HT1080 (cell line): Measurements from ENCODE around the gene NDE1. TPM values are rescaled to one million over a fixed set of nuclear protein-coding genes. Genes with fewer than 3 reads are reported as not detected.
"Not testable (repeated sequence)": the region's sequence is repeated elsewhere in the genome, so short reads cannot be mapped to it uniquely, and the experiment has no call there.

Experiments
- DNase-seq: peaks from one replicate; pipeline ENCODE4 v3.0.0-alpha.2; 2015; ENCODE audit warnings: low read depth
- polyA plus RNA-seq, 2 experiments: library from polyadenylated mRNA; depleted of rRNA; stranded (reverse); fragments of >200 nt; gene quantifications; 2 replicates each; pipeline ENCODE4 v1.2.3, GENCODE V29; 2015
- total RNA-seq: library from RNA; depleted of rRNA; stranded (reverse); fragments of >200 nt; shearing (Covaris generic); gene quantifications from 2 replicates; pipeline ENCODE4 v1.2.3, GENCODE V29; 2014; rRNA removed

NDE1 gene, protein sequence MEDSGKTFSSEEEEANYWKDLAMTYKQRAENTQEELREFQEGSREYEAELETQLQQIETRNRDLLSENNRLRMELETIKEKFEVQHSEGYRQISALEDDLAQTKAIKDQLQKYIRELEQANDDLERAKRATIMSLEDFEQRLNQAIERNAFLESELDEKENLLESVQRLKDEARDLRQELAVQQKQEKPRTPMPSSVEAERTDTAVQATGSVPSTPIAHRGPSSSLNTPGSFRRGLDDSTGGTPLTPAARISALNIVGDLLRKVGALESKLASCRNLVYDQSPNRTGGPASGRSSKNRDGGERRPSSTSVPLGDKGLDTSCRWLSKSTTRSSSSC
- 36.6 and 37.0 TPM in 2 replicates for total RNA-seq
- 68.9 and 69.3 TPM in 2 replicates for polyA plus RNA-seq (2015; cell fraction: cytosol; rRNA removed)
- polyA plus RNA-seq (2015; cell fraction: nucleus; rRNA removed) = 35.0 and 49.4 TPM in 2 replicates

DNA sequence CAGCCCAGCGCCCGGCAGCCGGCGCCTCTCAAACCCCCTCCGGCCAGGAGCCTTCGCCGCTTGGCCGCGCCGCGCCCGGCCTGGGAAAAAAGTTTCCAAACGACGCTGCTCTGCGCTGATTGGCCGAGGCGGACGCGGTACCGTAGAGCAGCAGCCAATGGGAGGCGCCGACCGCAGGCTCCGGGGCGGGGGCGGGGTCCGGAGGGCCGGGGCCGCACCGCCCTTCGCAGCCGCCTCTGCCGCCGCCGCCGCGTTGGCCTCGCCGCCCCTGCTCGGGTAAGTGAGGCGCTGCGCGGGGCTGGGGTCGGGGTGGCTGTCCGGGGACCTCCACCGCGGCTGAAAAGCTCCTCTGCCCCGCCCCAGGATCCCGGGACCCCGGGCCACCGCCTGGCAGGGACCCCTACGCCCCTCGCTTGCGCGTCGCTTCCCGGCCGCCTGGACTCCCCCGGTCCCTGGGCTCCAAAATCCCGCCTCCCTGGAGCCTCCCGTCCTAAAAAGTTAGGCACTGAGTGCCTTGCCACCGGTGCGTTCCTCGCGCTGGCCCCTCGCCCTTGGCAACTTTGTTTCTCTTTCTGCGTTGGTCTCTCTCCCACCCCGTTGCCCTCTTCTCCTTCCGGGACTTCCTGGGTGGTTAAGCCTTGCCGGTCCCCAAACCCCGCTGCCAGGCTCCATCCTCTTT is at the start of gene NDE1:
Gene NDE1 (plus strand): TSS at position 227 of the 679 bp plus-strand sequence. CDS start 14,534 bp downstream, outside the sequence.
- peak; percentile 87 for DNase-seq

DNA sequence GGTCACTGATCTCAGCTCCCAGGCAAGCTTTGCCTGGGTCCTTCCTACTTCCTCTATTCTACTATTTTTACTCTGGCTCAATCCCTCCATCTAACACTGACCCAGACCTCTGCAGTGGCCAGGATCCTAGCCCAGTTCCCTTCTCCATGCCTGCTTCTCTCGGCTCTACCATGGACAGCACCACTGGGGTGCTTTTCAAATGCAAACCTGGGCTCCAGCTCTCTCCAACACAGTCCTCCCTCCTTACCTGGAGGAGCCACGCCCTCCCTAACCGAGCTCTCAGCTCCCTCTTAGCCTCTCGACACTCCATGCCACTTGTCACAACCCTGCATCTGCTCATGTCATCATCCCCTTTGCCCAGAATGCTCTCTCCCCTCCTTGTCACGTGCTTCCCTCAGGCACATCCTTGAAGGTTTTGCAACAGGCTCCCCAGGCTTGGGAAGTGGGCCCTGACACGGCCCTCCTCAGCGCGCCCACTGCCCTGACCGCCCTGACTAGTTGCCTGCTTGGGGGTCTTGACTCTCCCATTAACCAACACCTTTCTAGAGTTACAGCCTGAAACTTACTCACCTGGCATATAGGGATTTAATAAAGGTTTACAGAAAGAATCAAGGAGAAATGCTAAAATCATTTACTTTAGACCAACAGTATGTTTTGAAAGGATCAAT is 48.7 kb upstream of the NDE1 start:
- no peak for DNase-seq

DNA sequence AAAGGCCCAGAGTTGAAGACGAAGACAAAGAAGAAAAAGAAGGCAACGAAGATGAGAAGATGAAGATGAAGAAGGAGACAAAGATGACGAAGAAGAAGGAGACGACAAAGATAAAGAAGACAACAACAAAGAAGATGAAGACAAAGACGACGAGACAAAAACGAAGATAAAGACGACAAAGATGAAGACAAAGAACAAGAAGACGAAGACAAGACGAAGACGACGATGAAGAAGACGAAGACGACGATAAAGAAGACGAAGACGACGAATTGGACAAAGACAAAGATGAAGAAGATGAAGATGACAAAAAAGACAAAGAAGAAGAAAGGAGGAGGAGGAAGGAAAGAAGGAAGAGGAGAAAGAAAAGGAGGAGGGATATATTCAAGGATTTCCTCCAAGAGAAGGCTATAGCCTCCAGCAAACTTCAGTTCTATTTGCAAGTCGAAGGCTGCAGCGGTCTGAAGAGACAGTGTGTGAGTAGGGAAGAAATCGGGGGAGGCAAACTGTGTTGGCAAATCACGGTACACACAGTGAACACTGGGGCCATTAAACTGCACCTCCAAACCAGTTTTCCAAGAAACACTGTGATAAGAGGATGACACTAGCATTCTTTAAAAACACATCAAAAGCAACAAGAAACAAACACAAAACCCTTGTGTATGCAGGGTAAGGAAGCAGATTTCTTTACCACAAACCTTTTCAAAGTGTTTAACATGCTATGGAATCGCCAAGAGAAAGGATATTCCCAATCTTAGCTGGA is 47.6 kb upstream of the NDE1 start:
- DNase-seq = no peak

DNA sequence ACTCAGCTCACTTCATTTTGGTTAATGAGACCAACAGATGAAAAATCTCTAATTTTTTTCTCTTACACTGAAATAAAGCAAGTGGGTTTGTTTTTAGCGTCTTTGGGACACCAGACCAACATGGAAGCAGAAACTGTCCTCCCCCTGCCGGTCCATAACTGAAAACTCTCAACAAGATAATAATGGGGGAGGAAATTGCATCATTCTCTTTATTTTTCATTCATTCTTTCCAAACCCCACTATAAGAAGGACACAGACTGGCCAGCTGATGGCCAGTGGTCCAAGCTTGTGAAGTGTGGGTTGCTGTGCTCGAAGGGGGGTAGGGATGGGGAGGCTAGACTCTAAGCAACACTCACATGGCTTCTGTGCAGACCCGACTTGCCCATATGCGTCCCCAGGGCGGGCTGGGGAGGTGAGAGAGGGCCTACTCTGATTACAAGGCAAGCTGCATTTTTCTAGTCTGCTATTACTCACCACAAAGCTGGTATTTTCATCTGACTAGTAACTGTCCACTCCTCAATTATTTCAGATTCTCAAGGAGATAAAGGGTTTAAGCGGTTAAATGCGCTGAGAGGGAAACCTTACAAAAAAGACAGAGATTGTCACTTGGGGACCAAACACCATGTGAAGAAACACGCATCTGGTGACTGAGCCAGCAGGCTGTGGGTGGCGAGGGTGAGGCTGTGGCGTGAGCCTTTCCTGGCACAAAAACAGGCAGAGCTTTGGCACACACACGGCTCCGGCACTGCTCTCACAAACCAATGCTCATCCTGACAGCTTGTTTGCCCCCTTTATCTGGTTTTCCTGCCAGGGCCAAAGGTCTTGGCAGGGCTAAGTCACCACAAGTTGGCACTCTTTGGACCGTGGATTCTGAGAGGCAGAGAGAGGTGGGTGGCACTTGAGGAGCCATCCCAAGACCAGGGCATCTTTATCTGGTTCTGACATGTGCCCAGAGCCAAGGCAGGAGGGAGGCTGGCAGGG is 45.3 kb upstream of the NDE1 start:
- DNase-seq = no peak

DNA sequence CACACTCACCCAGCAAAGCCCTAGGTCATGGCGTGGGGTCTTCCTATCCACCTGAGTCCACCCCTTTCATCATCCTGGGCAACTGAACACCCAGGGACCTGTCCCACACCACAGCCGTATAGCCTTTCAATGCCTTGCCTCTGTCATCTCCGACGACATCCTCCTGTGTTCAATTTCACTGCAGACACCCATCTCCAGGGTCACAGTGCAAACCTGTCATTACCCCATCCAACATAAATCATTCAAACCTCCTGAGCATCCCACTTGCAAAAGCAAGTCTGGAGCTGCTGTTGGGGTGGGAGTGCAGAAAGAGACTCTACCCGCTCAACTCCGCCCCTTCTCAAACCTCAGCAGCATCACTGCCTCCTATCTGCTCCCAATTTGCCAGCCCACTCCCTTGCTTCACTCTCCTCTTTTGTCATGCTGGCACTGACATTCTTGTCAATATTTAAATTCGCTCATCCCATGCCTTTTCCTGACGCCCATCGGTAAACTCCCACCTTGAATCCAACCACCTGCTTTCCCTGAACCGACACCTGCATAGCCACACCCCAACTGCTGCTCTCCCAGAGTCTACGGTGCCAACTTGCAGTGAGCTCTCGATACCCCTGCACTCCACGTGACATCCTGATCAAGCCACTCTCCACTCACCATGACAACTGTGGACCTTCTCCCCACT is 44.1 kb upstream of the NDE1 start:
- DNase-seq = no peak

DNA sequence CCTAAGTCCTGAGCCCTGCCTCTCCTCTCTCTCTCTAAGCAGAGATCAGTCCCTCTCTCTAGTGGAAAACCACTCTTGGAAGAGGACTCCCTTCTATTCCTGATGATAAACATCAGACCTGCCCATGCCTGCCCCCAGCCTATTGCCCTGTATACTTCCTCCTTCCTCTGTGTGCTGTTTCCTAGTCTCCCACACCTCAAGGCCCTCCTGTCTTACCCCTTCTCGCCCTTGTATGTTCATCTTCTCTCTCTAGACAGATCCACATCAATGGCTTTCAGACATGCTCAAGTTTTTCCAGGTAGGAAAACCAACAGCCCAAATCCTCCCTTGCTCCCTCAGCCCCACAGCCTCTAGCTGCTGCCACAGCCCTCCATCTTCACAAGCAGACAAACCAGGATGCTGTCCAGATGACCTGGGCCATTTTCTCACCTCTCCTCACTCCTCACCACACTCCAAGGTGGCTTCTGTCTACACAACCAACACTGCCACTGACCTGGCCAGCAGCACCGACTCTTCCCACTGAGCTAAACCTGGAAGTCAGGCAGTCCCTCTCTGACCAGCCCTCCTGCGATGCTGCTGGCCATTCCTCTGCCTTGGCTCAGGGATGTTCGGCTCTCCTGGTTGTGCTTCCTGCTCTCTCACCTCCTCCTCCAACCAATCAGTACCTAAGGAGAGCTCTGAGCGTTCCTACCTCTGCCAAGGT is 43.4 kb upstream of the NDE1 start:
- DNase-seq = no peak

DNA sequence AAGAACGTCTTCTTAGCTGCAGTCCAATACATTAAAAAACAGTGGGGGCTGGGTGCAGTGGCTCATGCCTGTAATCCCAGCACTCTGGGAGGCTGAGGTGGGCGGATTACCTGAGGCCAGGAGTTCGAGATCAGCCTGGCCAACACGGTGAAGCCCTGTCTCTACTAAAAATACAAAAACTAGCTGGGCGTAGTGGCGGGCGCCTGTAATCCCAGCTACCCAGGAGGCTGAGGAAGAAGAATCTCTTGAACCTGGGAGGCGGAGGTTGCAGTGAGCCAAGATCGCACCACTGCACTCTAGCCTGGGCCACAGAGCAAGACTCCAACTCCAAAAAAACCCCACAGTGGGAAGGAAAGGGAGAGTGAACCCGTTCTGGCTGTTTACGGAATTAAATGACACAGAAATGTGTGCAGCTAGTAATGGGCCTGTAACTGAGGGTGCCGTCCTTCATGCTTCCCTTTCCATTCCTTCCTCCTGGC is 42.8 kb upstream of the NDE1 start:
- DNase-seq = not testable (repeated sequence)

DNA sequence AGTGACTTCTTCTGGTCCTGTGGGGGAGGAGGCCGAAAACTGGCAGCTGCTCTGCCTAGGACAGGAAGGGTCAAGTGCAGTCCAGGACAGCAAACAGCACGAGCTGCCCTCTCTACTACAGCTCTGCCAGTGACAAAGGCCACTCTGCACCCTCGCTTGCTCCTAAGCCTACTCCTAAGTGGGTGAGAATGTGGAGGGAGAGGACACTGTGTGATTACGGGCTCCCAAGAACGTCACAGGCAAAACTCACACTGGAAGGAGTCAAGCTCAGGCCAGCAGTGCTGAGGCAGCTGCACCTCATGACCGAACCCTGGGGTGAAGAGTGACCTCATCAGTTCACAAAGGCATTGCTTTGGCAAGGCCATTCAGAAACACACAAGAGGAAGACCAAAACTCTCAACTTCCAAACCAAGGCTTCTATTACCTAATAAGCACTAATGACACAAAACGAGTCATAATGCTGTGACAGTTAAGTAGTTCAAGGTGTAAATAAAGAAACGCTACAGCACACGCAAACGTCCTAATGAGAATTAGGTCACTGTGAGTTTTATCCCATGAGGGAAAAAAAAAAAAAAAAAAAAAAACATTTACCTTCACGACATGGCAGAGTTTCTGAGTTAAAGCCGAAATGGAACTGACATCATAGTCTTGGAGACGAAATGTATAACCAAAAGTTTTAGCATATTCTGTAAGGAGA is 42.2 kb upstream of the NDE1 start:
- no peak for DNase-seq

DNA sequence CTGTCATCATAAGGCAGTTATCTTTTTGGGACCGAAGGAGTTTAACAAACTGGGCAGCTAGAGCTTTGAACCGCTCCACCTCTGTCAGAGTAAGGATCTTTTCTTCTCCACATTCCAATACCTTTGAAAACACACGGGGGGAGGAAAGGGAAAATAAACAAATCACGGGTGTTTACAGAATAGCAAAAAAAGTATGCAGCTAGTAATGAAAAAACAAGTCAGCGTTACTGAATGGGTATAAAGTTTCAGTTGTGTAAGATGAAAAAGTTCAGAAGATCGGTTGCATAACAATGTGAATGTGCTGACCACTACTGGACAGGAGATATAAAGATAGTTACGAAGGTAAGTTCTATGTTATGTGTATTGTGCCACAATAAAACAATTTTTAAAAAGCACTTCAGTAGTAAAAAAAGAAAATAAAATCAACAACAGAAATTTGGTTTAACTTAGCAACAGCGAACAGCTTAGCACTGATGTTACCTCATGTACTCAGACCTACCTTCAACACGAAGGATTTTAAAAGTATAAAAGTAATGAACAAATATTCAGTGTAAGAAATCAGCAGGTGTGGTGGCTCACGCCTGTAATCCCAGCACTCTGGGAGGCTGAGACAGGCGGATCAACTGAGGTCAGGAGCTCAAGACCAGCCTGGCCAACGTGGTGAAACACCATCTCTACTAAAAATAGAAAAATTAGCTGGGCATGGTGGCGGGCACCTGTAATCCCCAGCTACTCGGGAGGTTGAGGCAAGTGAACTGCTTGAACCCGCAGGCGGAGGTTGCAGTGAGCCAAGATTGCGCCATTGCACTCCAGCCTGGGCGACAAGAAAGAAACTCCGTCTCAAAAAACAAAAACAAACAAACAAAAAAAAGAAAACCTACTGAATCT is 41.4 kb upstream of the NDE1 start:
- DNase-seq = no peak

DNA sequence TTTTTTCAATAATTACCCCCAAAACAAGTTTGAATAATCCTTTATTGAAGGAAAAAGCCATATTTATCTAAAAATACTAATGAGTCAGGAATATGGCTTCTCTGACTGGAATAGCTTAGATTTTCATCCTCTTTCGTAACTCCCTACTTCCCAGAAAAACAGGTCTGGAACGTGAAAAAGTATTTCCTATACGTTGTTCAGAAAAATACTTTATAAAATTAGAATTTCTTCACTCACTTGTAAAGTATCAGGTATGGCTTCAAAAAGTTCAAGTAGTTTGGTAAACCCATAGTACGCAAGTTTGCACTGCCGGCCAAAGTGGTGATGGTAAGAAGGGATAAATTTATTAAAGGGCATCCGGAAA is 40.8 kb upstream of the NDE1 start:
- DNase-seq = no peak

DNA sequence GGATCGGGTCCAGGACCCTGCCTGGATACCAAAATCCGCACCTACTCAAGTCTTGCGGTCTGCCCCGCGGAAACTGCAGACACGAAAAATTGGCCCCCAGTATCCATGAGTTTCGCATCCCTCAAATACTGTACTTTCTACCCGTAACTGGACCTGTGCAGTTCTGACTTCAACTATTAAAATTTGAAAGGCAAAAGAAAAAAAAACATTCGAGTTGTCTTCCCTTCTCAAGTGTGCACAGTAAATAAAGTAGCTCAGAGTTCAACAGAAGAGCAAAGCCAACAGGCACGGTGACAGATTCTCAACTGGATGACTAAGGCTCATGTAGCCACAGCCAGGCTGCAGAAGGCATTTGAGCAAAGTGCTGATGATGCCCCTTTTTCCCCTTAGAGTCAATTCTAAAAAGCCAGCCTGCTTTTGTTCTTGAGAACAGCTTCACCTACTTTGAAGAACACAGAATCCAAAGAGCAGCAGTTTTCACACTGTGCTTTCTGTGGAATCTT is 39.6 kb upstream of the NDE1 start:
- DNase-seq = no peak

DNA sequence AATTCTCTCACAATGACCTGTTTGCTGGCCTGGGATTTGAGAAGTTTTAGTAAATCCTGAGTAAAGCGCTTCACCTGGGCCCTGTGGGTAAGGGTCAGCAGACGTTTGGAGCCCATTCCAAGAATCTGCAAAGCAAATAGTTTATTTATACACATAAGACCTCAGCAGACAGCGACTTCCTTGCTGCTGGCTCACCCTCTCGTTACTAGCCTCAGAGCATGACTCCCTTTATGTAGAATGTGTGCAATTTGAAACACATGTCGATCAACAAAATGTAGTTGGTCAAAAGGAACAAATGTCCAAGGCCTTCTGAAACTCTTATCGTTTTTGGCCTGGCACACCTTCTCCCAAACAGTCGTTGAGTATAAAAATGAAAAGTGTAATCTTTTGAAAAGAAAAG is 38.4 kb upstream of the NDE1 start:
- no peak for DNase-seq

DNA sequence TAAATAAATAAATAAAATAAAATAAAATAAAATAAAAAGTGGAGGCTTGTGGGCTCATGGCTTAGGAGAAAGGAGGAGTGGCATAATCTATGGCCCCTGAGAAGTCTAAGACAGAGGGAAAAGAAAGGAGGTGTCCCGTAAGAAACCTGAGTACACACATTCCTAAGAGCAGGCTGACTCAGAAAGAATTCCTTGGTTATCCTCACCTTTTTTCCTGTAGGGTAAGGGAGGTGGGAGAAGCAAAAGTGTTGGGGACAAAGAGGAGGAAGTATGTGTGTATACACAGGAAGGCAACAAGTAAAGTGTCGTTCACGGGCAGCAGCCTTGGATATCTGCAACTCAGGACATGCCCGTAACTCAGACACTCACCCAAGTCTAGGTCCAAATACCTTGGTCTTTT is 36.4 kb upstream of the NDE1 start:
- DNase-seq = peak; percentile 11

DNA sequence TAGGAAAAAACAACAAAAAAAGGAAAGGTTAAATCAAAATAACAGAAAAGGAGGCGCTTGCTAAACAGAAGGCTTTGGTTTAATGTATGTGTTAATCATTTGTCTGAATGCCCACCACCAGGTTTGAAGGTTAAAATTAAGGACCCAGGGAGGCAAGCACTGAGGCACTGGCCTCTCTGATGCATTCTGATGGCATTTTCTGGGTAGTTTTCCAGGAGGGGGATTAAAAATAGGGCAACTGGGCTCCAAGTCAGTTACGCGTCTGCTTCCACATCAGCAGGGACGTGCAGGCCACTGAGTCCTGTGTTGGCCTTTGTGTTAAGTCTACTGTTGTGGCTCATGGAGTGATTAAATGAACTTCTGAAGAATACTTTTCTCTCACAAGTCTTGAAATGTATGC is 34.0 kb upstream of the NDE1 start:
- no peak for DNase-seq

DNA sequence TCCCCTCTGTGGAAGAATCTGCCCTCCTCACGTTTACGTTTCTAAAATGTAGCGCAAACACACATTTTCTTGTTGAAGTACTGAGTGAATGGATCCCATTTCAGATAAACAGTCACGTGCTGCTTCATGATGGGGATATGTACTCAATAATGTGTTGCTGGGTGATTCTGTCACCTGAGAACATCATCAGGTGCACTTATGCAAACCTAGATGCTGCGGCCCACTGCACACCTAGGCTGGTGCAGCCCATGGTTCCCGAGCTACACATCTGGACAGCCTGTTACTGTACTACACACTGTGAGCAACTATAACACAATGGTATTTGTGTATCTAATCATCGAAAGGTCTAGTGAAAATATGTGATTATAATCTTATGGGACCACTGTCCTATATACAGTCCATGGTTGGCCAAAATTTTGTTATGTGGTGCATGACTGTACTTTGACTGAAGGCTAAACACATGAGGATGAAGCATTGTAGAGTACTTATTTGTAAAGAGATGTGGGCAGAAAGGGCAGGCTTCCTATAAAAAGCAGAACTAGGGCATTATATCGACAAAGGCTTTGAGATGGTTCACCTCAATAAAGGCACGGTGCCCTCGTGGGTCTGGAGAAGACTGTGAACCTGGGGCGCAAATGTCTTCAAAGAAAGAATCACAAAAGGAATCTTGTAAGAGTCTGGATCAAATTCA is 33.4 kb upstream of the NDE1 start:
- DNase-seq = no peak

DNA sequence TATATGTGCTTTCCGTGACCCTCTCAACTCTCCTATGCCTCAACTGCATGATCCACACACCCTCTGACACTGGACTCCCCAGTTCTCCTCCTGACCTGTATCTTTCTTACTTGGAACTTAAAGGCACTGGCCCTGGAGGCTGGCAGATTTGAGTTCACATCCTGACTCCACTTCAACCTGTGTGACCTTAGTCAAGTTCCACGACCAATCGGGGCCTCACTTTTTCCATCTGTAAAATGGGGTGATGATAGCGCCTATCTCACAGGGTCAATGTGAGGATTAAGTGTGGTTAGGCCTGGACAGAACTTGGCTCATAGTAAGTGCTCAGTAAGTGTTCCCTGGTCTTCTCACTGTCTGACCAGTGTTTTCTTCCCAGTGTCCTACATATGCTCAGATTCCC is 32.1 kb upstream of the NDE1 start:
- DNase-seq = no peak
